GM23338 (cell line): Measurements from ENCODE around the gene TENM4. TPM values are rescaled to one million over a fixed set of nuclear protein-coding genes. Genes with fewer than 3 reads are reported as not detected.

Experiments
- ATAC-seq: fragments of 200-7000 bp; cut with Tn5 transposase; 3 replicates; pipeline ENCODE4 v1.9.1; 2020
- DNase-seq: peaks from one replicate; pipeline ENCODE4 v3.0.0-alpha.2; 2015; ENCODE audit warnings: low spot score
- H2AFZ ChIP-seq: fragments of 200-600 bp; sonication (generic); 2 replicates; pipeline ENCODE4 v1.8.0; 2016; ENCODE audit warnings: antibody characterized with exemption, mild to moderate bottlenecking, moderate library complexity
- H3F3A ChIP-seq: fragments of 200-600 bp; sonication (generic); replicated peaks from 2 replicates; pipeline ENCODE4 v1.8.0; 2017; ENCODE audit warnings: antibody characterized with exemption, mixed run types, low read depth
- H3K27ac ChIP-seq: fragments of 200-600 bp; sonication (generic); 2 replicates; pipeline ENCODE4 v1.6.1; 2016; ENCODE audit warnings: low read depth
- H3K27me3 ChIP-seq: fragments of 200-600 bp; sonication (generic); 2 replicates; pipeline ENCODE4 v1.8.0; 2016; ENCODE audit warnings: mild to moderate bottlenecking, mixed run types, moderate library complexity; ENCODE audit not compliant: insufficient read depth
- H3K36me3 ChIP-seq: fragments of 200-600 bp; sonication (generic); 2 replicates; pipeline ENCODE4 v1.8.0; 2016; ENCODE audit warnings: mild to moderate bottlenecking; ENCODE audit not compliant: insufficient read depth
- H3K4me1 ChIP-seq: fragments of 200-600 bp; sonication (generic); 2 replicates; pipeline ENCODE4 v1.8.0; 2016; ENCODE audit warnings: mild to moderate bottlenecking, moderate library complexity; ENCODE audit not compliant: insufficient read depth
- H3K4me2 ChIP-seq: fragments of 200-600 bp; sonication (generic); 2 replicates; pipeline ENCODE4 v1.7.1; 2017; ENCODE audit warnings: mixed run types
- H3K4me3 ChIP-seq: fragments of 200-600 bp; sonication (generic); 2 replicates; pipeline ENCODE4 v1.6.1; 2016; ENCODE audit warnings: mixed run types
- H3K79me2 ChIP-seq: fragments of 200-600 bp; sonication (generic); replicated peaks from 2 replicates; pipeline ENCODE4 v1.8.0; 2017; ENCODE audit warnings: mild to moderate bottlenecking; ENCODE audit not compliant: insufficient read depth
- H3K9me2 ChIP-seq: fragments of 200-600 bp; sonication (generic); 2 replicates; pipeline ENCODE4 v1.8.0; 2017; ENCODE audit not compliant: insufficient read depth
- H4K20me1 ChIP-seq: fragments of 200-600 bp; sonication (generic); replicated peaks from 2 replicates; pipeline ENCODE4 v1.8.0; 2017; ENCODE audit warnings: mild to moderate bottlenecking; ENCODE audit not compliant: insufficient read depth
- H3K27ac Mint-ChIP-seq: 2 replicates; pipeline ENCODE4 v1.8.0; 2020; ENCODE audit warnings: inconsistent platforms, mild to moderate bottlenecking, moderate library complexity, mixed read lengths
- H3K27me3 Mint-ChIP-seq: 3 replicates; pipeline ENCODE4 v1.8.0; 2022; ENCODE audit warnings: low read depth, mild to moderate bottlenecking, moderate library complexity, mixed read lengths, inconsistent platforms; ENCODE audit not compliant: insufficient read depth, poor library complexity
- H3K36me3 Mint-ChIP-seq: 3 replicates; pipeline ENCODE4 v1.8.0; 2021; ENCODE audit warnings: low read depth, mild to moderate bottlenecking, inconsistent platforms, moderate library complexity, mixed read lengths
- H3K4me1 Mint-ChIP-seq: 3 replicates; pipeline ENCODE4 v1.8.0; 2020; ENCODE audit warnings: mild to moderate bottlenecking, inconsistent platforms, mixed read lengths
- H3K4me3 Mint-ChIP-seq: 3 replicates; pipeline ENCODE4 v1.8.0; 2021; ENCODE audit warnings: moderate library complexity, mild to moderate bottlenecking, inconsistent platforms, mixed read lengths
- H3K9me3 Mint-ChIP-seq: 3 replicates; pipeline ENCODE4 v1.8.0; 2020; ENCODE audit warnings: moderate library complexity, mild to moderate bottlenecking, inconsistent platforms, mixed read lengths
- CREB1 ChIP-seq: fragments of 250-450 bp; sonication (Bioruptor Pico); IDR thresholded peaks from 2 replicates; pipeline ENCODE4 v1.5.0; 2020; ENCODE audit warnings: low read depth, mild to moderate bottlenecking, moderate library complexity
- CTCF ChIP-seq, 2 experiments: fragments of 200-600 bp in 1 of 2; sonication (generic) in 1 of 2; conservative IDR thresholded peaks; 2 replicates each; pipeline versions ENCODE4 v1.5.1 to v1.6.1; 2016 to 2017; ENCODE audit warnings: antibody characterized with exemption in 2 of 2, low read depth in 2 of 2, mild to moderate bottlenecking in 2 of 2, moderate library complexity in 1 of 2
- EZH2phosphoT487 ChIP-seq: fragments of 200-600 bp; sonication (generic); IDR thresholded peaks from one replicate; pipeline ENCODE4 v1.8.1; 2018; ENCODE audit warnings: antibody characterized with exemption; ENCODE audit not compliant: unreplicated experiment
- JUNB ChIP-seq: IDR thresholded peaks from one replicate; pipeline ENCODE4 v1.6.1; 2016; ENCODE audit warnings: antibody characterized with exemption; ENCODE audit not compliant: unreplicated experiment
- POLR2AphosphoS5 ChIP-seq: IDR thresholded peaks from 2 replicates; pipeline ENCODE4 v1.6.1; 2016; ENCODE audit warnings: antibody characterized with exemption, low read depth
- REST ChIP-seq: IDR thresholded peaks from one replicate; pipeline ENCODE4 v1.6.1; 2018; ENCODE audit warnings: antibody characterized with exemption; ENCODE audit not compliant: unreplicated experiment
- STAT1 ChIP-seq: IDR thresholded peaks from one replicate; pipeline ENCODE4 v1.6.1; 2016; ENCODE audit warnings: antibody characterized with exemption; ENCODE audit not compliant: unreplicated experiment
- ZNF114 ChIP-seq: fragments of 250-450 bp; sonication (Bioruptor Pico); IDR thresholded peaks from 2 replicates; pipeline ENCODE4 v1.5.0; 2020; ENCODE audit warnings: mild to moderate bottlenecking, moderate library complexity
- ZNF331 ChIP-seq: fragments of 250-450 bp; sonication (Bioruptor Pico); IDR thresholded peaks from 2 replicates; pipeline ENCODE4 v1.5.0; 2020; ENCODE audit warnings: low read depth, mild to moderate bottlenecking, moderate library complexity
- ZNF462 ChIP-seq: fragments of 250-450 bp; sonication (Bioruptor Pico); IDR thresholded peaks from 2 replicates; pipeline ENCODE4 v1.5.0; 2020; ENCODE audit warnings: mild to moderate bottlenecking, moderate library complexity
- polyA plus RNA-seq: library from polyadenylated mRNA; unstranded; fragments of >200 nt; fragmentation: Nextera tagmentation; extraction: Ambion mirVana; gene quantifications from 2 replicates; pipeline ENCODE4 v1.2.1, GENCODE V29; 2016
- total RNA-seq: library from RNA; depleted of rRNA; stranded (reverse); fragments of >200 nt; shearing (Covaris generic); gene quantifications from 2 replicates; pipeline ENCODE4 v1.2.3, GENCODE V29; 2014

Gene TENM4
- total and polyA plus RNA-seq, 2 experiments from 2014 or later = 7.3 TPM

GRCh38 chr11:79147011-79147410 lies 293.8 kb downstream of the TENM4 start:
- Histone ChIP-seq H3F3A (no peaks in the 10 kb centered on the region), H3K27ac (no peak overlapping the region), H3K36me3 (no peaks in the 10 kb centered on the region), H3K4me1 (no peaks in the 10 kb centered on the region), H3K9me2 (no peaks in the 10 kb centered on the region), H2AFZ (no peak overlapping the region), H3K79me2 (no peaks in the 10 kb centered on the region), H3K4me3 (no peak overlapping the region), H3K4me2 (no peak overlapping the region), H3K27me3 (no peaks in the 10 kb centered on the region), H4K20me1 (no peaks in the 10 kb centered on the region)
- TF ChIP-seq ZNF331 (CRISPR knock-in tag) = no peak
- no peak for TF ChIP-seq CTCF (conservative IDR thresholded peaks at IDR 0.05; ENCODE audit: low read depth in 2 of 2)
- no peak for TF ChIP-seq JUNB
- no peak for TF ChIP-seq STAT1
- no peak for TF ChIP-seq ZNF114 (CRISPR knock-in tag)
- TF ChIP-seq EZH2phosphoT487 = no peak
- no peak for TF ChIP-seq POLR2AphosphoS5
- TF ChIP-seq CREB1 = no peak
- TF ChIP-seq REST = no peak
- no peak for TF ChIP-seq ZNF462
- Mint-ChIP-seq H3K27me3 (no peaks in the 10 kb centered on the region), H3K4me3 (no peak overlapping the region), H3K27ac (no peak overlapping the region), H3K9me3 (peaks cover 6% of the 10 kb centered on the region; the same call in 1 of the 3 replicates), H3K36me3 (no peaks in the 10 kb centered on the region), H3K4me1 (no peaks in the 10 kb centered on the region)
- no peak for ATAC-seq
- DNase-seq = no peak
